K562 (cell line): ENCODE data around the gene PLXDC2. TPM values are rescaled to one million over a fixed set of nuclear protein-coding genes. Genes with fewer than 3 reads are reported as not detected.

Experiments used
- ATAC-seq: fragments of 200-7000 bp; cut with Tn5 transposase; 3 replicates; pipeline ENCODE4 v1.9.1; 2020; ENCODE audit warnings: moderate library complexity
- BruUV-seq: library from RNA; stranded (reverse); fragments of 400-500 nt; replicated peaks from 2 replicates; lab custom pipeline; 2021; lab: Mats Ljungman, UMichigan
- CTCF ChIA-PET: fragments of 300-600 bp; formaldehyde crosslinking; extraction: SDS; loops from one replicate; lab custom pipeline; 2021; ENCODE audit warnings: low intra/inter-chr PET ratio; lab: Yijun Ruan, JAX
- POLR2A ChIA-PET: fragments of 300-600, 350-650 bp; sonication (Branson Sonifier 250); formaldehyde crosslinking; extraction: SDS; loops from one replicate; lab custom pipeline; 2021; ENCODE audit warnings: antibody characterized with exemption, inconsistent platforms; lab: Yijun Ruan, JAX
- DNase-seq, 4 experiments: peaks; one replicate each; pipeline versions ENCODE4 v3.0.0 to v3.0.0-alpha.2; 2011 to 2018; ENCODE audit warnings: low spot score in 3 of 4, mixed read lengths in 3 of 4; ENCODE audit errors: extremely low read depth in 1 of 4
- FAIRE-seq: peaks from 2 replicates; lab custom pipeline; 2011; peaks lifted over from hg19 to GRCh38; lab: Jason Lieb, UNC
- H2AFZ ChIP-seq: 2 replicates; pipeline ENCODE4 v1.6.0; 2011; ENCODE audit warnings: low read depth, low read length, control low read depth, inconsistent platforms
- H3K27ac ChIP-seq: fragments of 200-600 bp; 3 replicates; pipeline ENCODE4 v1.8.0; 2011; ENCODE audit warnings: low read depth, mild to moderate bottlenecking, control low read depth, inconsistent platforms, low read length, moderate library complexity, mixed read lengths; ENCODE audit errors: extremely low read depth
- H3K27me3 ChIP-seq, 2 experiments: fragments of 300-600 bp in 1 of 2; 2 replicates in 1 of 2; 3 replicates in 1 of 2; pipeline versions ENCODE4 v1.6.0 to v1.8.0; 2011; ENCODE audit warnings: inconsistent platforms in 2 of 2, low read length in 2 of 2, mild to moderate bottlenecking in 1 of 2, mixed read lengths in 1 of 2, moderate library complexity in 1 of 2; ENCODE audit not compliant: control insufficient read depth in 2 of 2, insufficient read depth in 2 of 2
- H3K36me3 ChIP-seq: fragments of 300-600 bp; 3 replicates; pipeline ENCODE4 v1.8.0; 2011; ENCODE audit warnings: mild to moderate bottlenecking, low read length, inconsistent platforms; ENCODE audit not compliant: control insufficient read depth, insufficient read depth
- H3K4me1 ChIP-seq, 2 experiments: fragments of 200-600 bp in 1 of 2; replicated peaks in 1 of 2; 2 replicates in 1 of 2; 3 replicates in 1 of 2; pipeline versions ENCODE4 v1.5.1 to v1.8.0; 2011; ENCODE audit warnings: inconsistent platforms in 2 of 2, low read length in 2 of 2, mild to moderate bottlenecking in 1 of 2, mixed read lengths in 1 of 2, moderate library complexity in 1 of 2; ENCODE audit not compliant: control insufficient read depth in 2 of 2, insufficient read depth in 2 of 2
- H3K4me2 ChIP-seq: 2 replicates; pipeline ENCODE4 v1.6.1; 2011; ENCODE audit warnings: low read length, control low read depth, inconsistent platforms, mixed read lengths; ENCODE audit not compliant: insufficient read depth
- H3K4me3 ChIP-seq: fragments of 200-600 bp; sonication (generic), shearing (Covaris generic); 2 replicates; pipeline ENCODE4 v1.5.1; 2016; ENCODE audit warnings: control low read depth, inconsistent platforms
- H3K79me2 ChIP-seq: fragments of 200-600 bp; 3 replicates; pipeline ENCODE4 v1.8.0; 2011; ENCODE audit warnings: low read length, inconsistent platforms; ENCODE audit not compliant: control insufficient read depth, insufficient read depth
- H3K9ac ChIP-seq, 2 experiments: 2 replicates each; pipeline versions ENCODE4 v1.6.0 to v1.6.1; 2011; ENCODE audit warnings: low read depth in 2 of 2, low read length in 2 of 2, control low read depth in 1 of 2, inconsistent platforms in 1 of 2, mild to moderate bottlenecking in 1 of 2, mixed read lengths in 1 of 2; ENCODE audit not compliant: insufficient read depth in 1 of 2
- H3K9me1 ChIP-seq: one replicate; pipeline ENCODE4 v1.6.0; 2011; ENCODE audit warnings: inconsistent platforms, mild to moderate bottlenecking, low read length, moderate library complexity; ENCODE audit not compliant: control insufficient read depth, insufficient read depth
- H3K9me3 ChIP-seq: replicated peaks from 2 replicates; pipeline ENCODE4 v1.5.1; 2011; ENCODE audit warnings: low read depth, low read length, inconsistent platforms; ENCODE audit not compliant: control insufficient read depth, insufficient read depth
- H4K20me1 ChIP-seq: replicated peaks from 2 replicates; pipeline ENCODE4 v1.6.1; 2011; ENCODE audit warnings: low read length, inconsistent platforms, mixed read lengths; ENCODE audit not compliant: control insufficient read depth, insufficient read depth
- C11orf30 ChIP-seq: fragments of 450-650 bp; IDR thresholded peaks from 2 replicates; pipeline ENCODE4 v1.6.1; 2016; ENCODE audit warnings: low read depth, mild to moderate bottlenecking
- CBX3 ChIP-seq, 2 experiments: IDR thresholded peaks; 1 replicate in 1 of 2; 2 replicates in 1 of 2; pipeline ENCODE4 v1.6.1; 2012; ENCODE audit warnings: inconsistent platforms in 2 of 2, low read length in 2 of 2, borderline replicate concordance in 1 of 2, control low read depth in 1 of 2
- COPS2 ChIP-seq: fragments of 450-650 bp; conservative IDR thresholded peaks from 2 replicates; pipeline ENCODE4 v1.6.1; 2016; ENCODE audit warnings: mild to moderate bottlenecking, moderate library complexity
- DEAF1 ChIP-seq: fragments of 450-650 bp; formaldehyde crosslinking; IDR thresholded peaks from 2 replicates; pipeline ENCODE4 v1.4.0; 2020; ENCODE audit warnings: mild to moderate bottlenecking, moderate library complexity
- KDM5B ChIP-seq: fragments of 200-600 bp; sonication (generic); IDR thresholded peaks from 2 replicates; pipeline ENCODE4 v1.6.1; 2012; ENCODE audit warnings: low read depth, mild to moderate bottlenecking, moderate library complexity, low read length, control low read depth, inconsistent platforms; ENCODE audit not compliant: insufficient replicate concordance
- NUFIP1 ChIP-seq: fragments of 450-650 bp; IDR thresholded peaks from 2 replicates; pipeline ENCODE4 v1.6.1; 2018; ENCODE audit not compliant: partially characterized antibody
- U2AF1 ChIP-seq: fragments of 200-400 bp; formaldehyde crosslinking; optimal IDR thresholded peaks from 2 replicates; pipeline ENCODE3; 2017; ENCODE audit warnings: mild to moderate bottlenecking, low read depth, low read length, moderate library complexity
- ZNF316 ChIP-seq: fragments of 450-650 bp; IDR thresholded peaks from 2 replicates; pipeline ENCODE4 v1.6.1; 2016
- ZNF561 ChIP-seq: fragments of 450-650 bp; formaldehyde crosslinking; conservative IDR thresholded peaks from 2 replicates; pipeline ENCODE4 v1.4.0; 2020; ENCODE audit warnings: mild to moderate bottlenecking, moderate library complexity
- ZNF77 ChIP-seq: fragments of 250-450 bp; sonication (Bioruptor Pico); IDR thresholded peaks from 2 replicates; pipeline ENCODE4 v1.5.0; 2020
- whole genome bisulfite sequencing: fragments of 100-300 bp; shearing (Covaris generic); methylation state at CpG from one replicate; pipeline ENCODE4 v1.1.6; 2016; ENCODE audit warnings: low coverage, mixed read lengths; ENCODE audit not compliant: insufficient coverage; ENCODE audit errors: missing lambda C conversion rate; 5-methylcytosine and 5-hydroxymethylcytosine counted together
- in situ Hi-C: fragments of 300-500 bp; cut with MboI; formaldehyde crosslinking; loops from 4 replicates; pipeline ENCODE4 v1.15.0; 2018; ENCODE audit warnings: inconsistent platforms, mixed read lengths
- intact Hi-C: fragments of 100-400 bp; cut with micrococcal nuclease; formaldehyde crosslinking; loops from 2 replicates; pipeline ENCODE4 v1.14.2; 2022
- polyA plus RNA-seq, 8 experiments: library from polyadenylated mRNA; depleted of rRNA in 4 of 8; stranded (reverse) in 5 of 8; unstranded in 3 of 8; fragments of >200 nt; fragmentation: Nextera tagmentation in 2 of 8; fragmentation: Illumina TruSeq in 1 of 8; extraction: Ambion mirVana in 2 of 8; extraction: Trizol in 1 of 8; gene quantifications; 2 replicates each; pipeline versions ENCODE4 v1.2.1 to v1.2.3, GENCODE V29; 2011 to 2014; ENCODE audit warnings: inconsistent platforms in 1 of 8, missing spikeins in 1 of 8
- total RNA-seq, 7 experiments: library from RNA; depleted of rRNA in 6 of 7; stranded (reverse); fragments of >200 nt in 6 of 7; fragmentation: Illumina TruSeq in 2 of 7; extraction: Trizol in 2 of 7; gene quantifications; 2 replicates each; pipeline versions ENCODE4 v1.2.1 to v1.2.3, GENCODE V29; 2011 to 2021; ENCODE audit warnings: low replicate concordance in 1 of 7

PLXDC2 gene
- total and polyA plus RNA-seq, 9 of the 15 experiments (the other 6 are each of a cell fraction or from before 2014, with no cell fraction given), result 0.01 to 0.33 (median 0.10) TPM; not detected in 3

- 0 out of 2 replicates have a peak, but pooled peaks cover 2% of the 10 kb centered on the region for H3K9me3 ChIP-seq
- BruUV-seq, result no TSS peak
- intact Hi-C loops, result no loop called here
Measured at GRCh38 chr10:20020677-20021076, 204.4 kb downstream of the PLXDC2 start.

GRCh38 chr10:20029523-20029922, 213.3 kb downstream of the PLXDC2 start:
- no TSS peak for BruUV-seq
- no peak overlapping the region for H2AFZ ChIP-seq
- 0% methylated on average over 3 of the region's 3 CpGs for WGBS
- no peak overlapping the region for H3K4me2 ChIP-seq
- ChIA-PET CTCF (no interaction called here), POLR2A (no interaction called here)
- H3K27me3 ChIP-seq, result no peaks in the 10 kb centered on the region
- in situ Hi-C loops (no loop called here), intact Hi-C loops (no loop called here)
- H3K4me1 ChIP-seq, result no peaks in the 10 kb centered on the region
- H3K9me3 ChIP-seq, result no peaks in the 10 kb centered on the region
- ATAC-seq, result no peak
- 0 out of 2 replicates have a peak, but pooled peaks have one; percentile 10 for TF ChIP-seq C11orf30
- peak; percentile 36; the same call in 1 of the 2 replicates for TF ChIP-seq ZNF316
- TF ChIP-seq KDM5B, result no peak
- TF ChIP-seq DEAF1 (CRISPR knock-in tag), result no peak
- no peaks in the 10 kb centered on the region for H3K36me3 ChIP-seq
- no peak overlapping the region for H3K9ac ChIP-seq
- H4K20me1 ChIP-seq, result no peaks in the 10 kb centered on the region
- H3K4me3 ChIP-seq, result no peak overlapping the region
- H3K79me2 ChIP-seq, result no peaks in the 10 kb centered on the region
- no peak overlapping the region for H3K27ac ChIP-seq
- no peaks in the 10 kb centered on the region for H3K9me1 ChIP-seq
- FAIRE-seq, result no peak
- no peak for DNase-seq

More at GRCh38 chr10:20020677-20021076, 204.4 kb downstream of the PLXDC2 start:
- no peak for TF ChIP-seq ZNF77 (CRISPR knock-in tag)
- no peak for TF ChIP-seq COPS2
- no peak for TF ChIP-seq U2AF1
- TF ChIP-seq ZNF561 (CRISPR knock-in tag), result no peak
- no peak for TF ChIP-seq CBX3 (IDR thresholded peaks at IDR 0.05; ENCODE audit: borderline replicate concordance in 1 of 2, low read length in 2 of 2)
- TF ChIP-seq NUFIP1, result no peak
- TF ChIP-seq, all 486 proteins: peak for 0
- Histone ChIP-seq H3K27ac (no peak overlapping the region), H3K4me3 (no peak overlapping the region), H3K9ac (no peak overlapping the region), H2AFZ (no peak overlapping the region), H3K27me3 (no peaks in the 10 kb centered on the region), H3K36me3 (no peaks in the 10 kb centered on the region), H3K9me1 (no peaks in the 10 kb centered on the region), H3K4me1 (no peaks in the 10 kb centered on the region), H3K4me2 (no peak overlapping the region), H4K20me1 (no peaks in the 10 kb centered on the region), H3K79me2 (no peaks in the 10 kb centered on the region)
- CTCF ChIA-PET, result no interaction called here
- POLR2A ChIA-PET, result no interaction called here
- ATAC-seq (no peak), FAIRE-seq (no peak), DNase-seq (no peak)
- in situ Hi-C loops, result no loop called here
- 0% methylated on average over 1 of the region's 1 CpG for WGBS
